B cell (primary cell): ENCODE data around the gene CHEK1. TPM values are rescaled to one million over a fixed set of nuclear protein-coding genes. Genes with fewer than 3 reads are reported as not detected.

Experiments used
- ATAC-seq: fragments of 200-7000 bp; cut with Tn5 transposase; one replicate; pipeline ENCODE4 v1.10.0; 2021; ENCODE audit warnings: low read depth, mild to moderate bottlenecking, moderate number of reproducible peaks, moderate library complexity
- CTCF ChIA-PET: fragments of 350-600 bp; sonication (Branson Sonifier 250); formaldehyde crosslinking; loops from one replicate; lab custom pipeline; 2021; ENCODE audit warnings: antibody characterized with exemption, inconsistent platforms; lab: Charles Lee
- POLR2A ChIA-PET: fragments of 350-600 bp; sonication (Branson Sonifier 250); formaldehyde crosslinking; loops from one replicate; lab custom pipeline; 2021; ENCODE audit warnings: antibody characterized with exemption; lab: Charles Lee
- DNase-seq: peaks from one replicate; pipeline ENCODE4 v3.0.0; 2013
- H2AFZ ChIP-seq: 2 replicates; pipeline ENCODE4 v1.6.1; 2012; ENCODE audit warnings: mild to moderate bottlenecking, low read depth, low read length; ENCODE audit not compliant: insufficient read depth, poor library complexity, severe bottlenecking
- H3K27ac ChIP-seq, 2 donors: 1 replicate in 1 of 2; 2 replicates in 1 of 2; pipeline ENCODE4 v1.5.1; 2012 to 2013; ENCODE audit warnings: low read length in 2 of 2, mild to moderate bottlenecking in 2 of 2, moderate library complexity in 1 of 2
- H3K27me3 ChIP-seq, 4 experiments: fragments of 200-600 bp in 1 of 4; sonication (generic) in 1 of 4; replicated peaks in 1 of 4; 1 replicate in 2 of 4; 2 replicates in 2 of 4; pipeline versions ENCODE4 v1.6.1 to v1.7.0; 2013 to 2016; ENCODE audit warnings: low read length in 3 of 4, mild to moderate bottlenecking in 2 of 4, mixed read lengths in 1 of 4, moderate library complexity in 1 of 4; ENCODE audit not compliant: insufficient read depth in 4 of 4, control insufficient read depth in 3 of 4; ENCODE audit errors: control extremely low read depth in 1 of 4
- H3K36me3 ChIP-seq, 2 experiments: replicated peaks in 1 of 2; 1 replicate in 1 of 2; 2 replicates in 1 of 2; pipeline versions ENCODE4 v1.6.1 to v1.7.1; 2013; ENCODE audit warnings: low read length in 1 of 2; ENCODE audit not compliant: insufficient read depth in 2 of 2, control insufficient read depth in 1 of 2; ENCODE audit errors: control extremely low read depth in 1 of 2, extremely low read depth in 1 of 2
- H3K4me1 ChIP-seq, 2 donors: fragments of 200-600 bp in 1 of 2; sonication (generic) in 1 of 2; 1 replicate in 1 of 2; 2 replicates in 1 of 2; pipeline versions ENCODE4 v1.5.1 to v1.6.1; 2013 to 2017; ENCODE audit warnings: low read length in 2 of 2; ENCODE audit not compliant: control insufficient read depth in 2 of 2, insufficient read depth in 2 of 2
- H3K4me2 ChIP-seq: replicated peaks from 2 replicates; pipeline ENCODE3; 2012; ENCODE audit warnings: mild to moderate bottlenecking, low read depth, low read length; ENCODE audit not compliant: poor library complexity, severe bottlenecking
- H3K4me3 ChIP-seq, 5 experiments: fragments of 200-600 bp in 1 of 5; sonication (generic) in 1 of 5; 1 replicate in 3 of 5; 2 replicates in 2 of 5; pipeline versions ENCODE4 v1.5.1 to v1.7.0; 2011 to 2016; ENCODE audit warnings: low read length in 4 of 5, mild to moderate bottlenecking in 4 of 5, low read depth in 2 of 5, control low read depth in 1 of 5, moderate library complexity in 1 of 5; ENCODE audit not compliant: insufficient read depth in 1 of 5; ENCODE audit errors: control extremely low read depth in 1 of 5, extremely low read depth in 1 of 5
- H3K79me2 ChIP-seq: fragments of 200-600 bp; sonication (generic); one replicate; pipeline ENCODE4 v1.6.0; 2016; ENCODE audit warnings: low read length; ENCODE audit not compliant: control insufficient read depth, insufficient read depth
- H3K9ac ChIP-seq: fragments of 200-600 bp; sonication (generic); 2 replicates; pipeline ENCODE4 v1.6.1; 2017; ENCODE audit warnings: mild to moderate bottlenecking, low read length, moderate library complexity
- H3K9me3 ChIP-seq, 3 donors: one replicate each; pipeline versions ENCODE4 v1.6.1 to v1.7.1; 2013; ENCODE audit warnings: low read length in 2 of 3; ENCODE audit not compliant: control insufficient read depth in 2 of 3, insufficient read depth in 1 of 3; ENCODE audit errors: control extremely low read depth in 1 of 3
- H4K20me1 ChIP-seq: 2 replicates; pipeline ENCODE4 v1.6.0; 2012; ENCODE audit warnings: mild to moderate bottlenecking, low read length; ENCODE audit not compliant: insufficient read depth, control insufficient read depth, poor library complexity, severe bottlenecking
- H3K27ac Mint-ChIP-seq: one replicate; pipeline ENCODE4 v1.8.0; 2021; ENCODE audit warnings: mixed read lengths
- H3K27me3 Mint-ChIP-seq: one replicate; pipeline ENCODE4 v1.8.0; 2021; ENCODE audit warnings: mixed read lengths
- H3K4me1 Mint-ChIP-seq: one replicate; pipeline ENCODE4 v1.8.0; 2021; ENCODE audit warnings: mixed read lengths
- H3K4me3 Mint-ChIP-seq: one replicate; pipeline ENCODE4 v1.8.0; 2021; ENCODE audit warnings: mixed read lengths
- H3K9me3 Mint-ChIP-seq: one replicate; pipeline ENCODE4 v1.8.0; 2022; ENCODE audit warnings: mixed read lengths; ENCODE audit not compliant: insufficient read depth
- CTCF ChIP-seq: fragments of 200-600 bp; IDR thresholded peaks from one replicate; pipeline ENCODE4 v1.8.0; 2022; ENCODE audit warnings: antibody characterized with exemption, mild to moderate bottlenecking
- EZH2 ChIP-seq: IDR thresholded peaks from 2 replicates; pipeline ENCODE4 v1.6.1; 2012; ENCODE audit warnings: borderline replicate concordance, low read depth, mild to moderate bottlenecking, moderate library complexity, low read length; ENCODE audit not compliant: insufficient read depth, poor library complexity, severe bottlenecking
- WGBS: methylation state at CpG from one replicate; pipeline ENCODE4 v1.1.5; 2013; ENCODE audit warnings: missing lambda C conversion rate; ENCODE audit not compliant: insufficient coverage; 5-methylcytosine and 5-hydroxymethylcytosine counted together
- intact Hi-C: fragments of 100-400 bp; cut with micrococcal nuclease; formaldehyde crosslinking; loops from one replicate; pipeline ENCODE4 v1.10.0; 2022
- polyA plus RNA-seq: library from polyadenylated mRNA; depleted of rRNA; stranded (reverse); fragments of >200 nt; gene quantifications from 2 replicates; pipeline ENCODE4 v1.2.3, GENCODE V29; 2012
- total RNA-seq, 2 donors: library from RNA; stranded (reverse); fragments of 120-200 nt in 1 of 2; gene quantifications; 1 replicate in 1 of 2; 2 replicates in 1 of 2; pipeline versions ENCODE4 v1.2.3 to v1.2.4, GENCODE V29; 2013 to 2022

CHEK1 gene
- total and polyA plus RNA-seq, 2 donors (not counting 1 experiment from before 2014, with no cell fraction given): 0.81 to 3.5 TPM

- no CpG with 5 or more reads among the region's 4 CpGs for WGBS
- no peak overlapping the region for H3K9ac ChIP-seq
- H3K79me2 ChIP-seq: no peaks in the 10 kb centered on the region
- DNase-seq: no peak
- no peak overlapping the region for H3K4me3 ChIP-seq
- H3K27me3 ChIP-seq: no peaks in the 10 kb centered on the region
- intact Hi-C loops: no loop called here
- H3K9me3 ChIP-seq: no peaks in the 10 kb centered on the region
- H3K4me2 ChIP-seq: no peak overlapping the region
- ChIA-PET POLR2A (no interaction called here), CTCF (no interaction called here)
- no peaks in the 10 kb centered on the region for H3K4me1 ChIP-seq
- no peak for TF ChIP-seq CTCF
- TF ChIP-seq EZH2: no peak
- H2AFZ ChIP-seq: no peak overlapping the region
- Mint-ChIP-seq H3K27me3 (no peaks in the 10 kb centered on the region), H3K9me3 (no peaks in the 10 kb centered on the region), H3K27ac (no peak overlapping the region), H3K4me1 (no peaks in the 10 kb centered on the region), H3K4me3 (no peak overlapping the region)
- ATAC-seq: no peak
- H4K20me1 ChIP-seq: no peaks in the 10 kb centered on the region
- H3K27ac ChIP-seq: no peak overlapping the region
- peaks cover 1 to 75% of the 10 kb centered on the region in 2 experiments for H3K36me3 ChIP-seq
Observed at GRCh38 chr11:125618383-125618782, 6.6 kb upstream of the CHEK1 start.

GRCh38 chr11:125621995-125622394, 3.0 kb upstream of the CHEK1 start:
- no peak for ATAC-seq

More at GRCh38 chr11:125621995-125622394, 3.0 kb upstream of the CHEK1 start:
- Mint-ChIP-seq H3K4me3 (no peak overlapping the region), H3K27ac (no peak overlapping the region), H3K9me3 (no peaks in the 10 kb centered on the region), H3K27me3 (no peaks in the 10 kb centered on the region), H3K4me1 (peaks cover 14% of the 10 kb centered on the region)
- peaks cover 1 to 44% of the 10 kb centered on the region in 2 experiments for H3K36me3 ChIP-seq
- no peak for DNase-seq
- no CpG with 5 or more reads among the region's 2 CpGs for WGBS
- intact Hi-C loops: no loop called here
- no peaks in the 10 kb centered on the region for H3K79me2 ChIP-seq
- no peak overlapping the region for H3K9ac ChIP-seq
- peaks cover 11 to 18% of the 10 kb centered on the region in 2 donors for H3K4me1 ChIP-seq
- no peaks in the 10 kb centered on the region for H3K9me3 ChIP-seq
- TF ChIP-seq EZH2 (no peak), CTCF (no peak)
- H3K4me3 ChIP-seq: no peak overlapping the region
- no peaks in the 10 kb centered on the region for H3K27me3 ChIP-seq
- ChIA-PET POLR2A (no interaction called here), CTCF (interaction anchor here (1.0 kb wide), 1 partner anchor 253 kb away, joined by 4 read pairs; no protein-coding TSS in a partner anchor)
- H2AFZ ChIP-seq: no peak overlapping the region
- H3K4me2 ChIP-seq: no peak overlapping the region
- no peak overlapping the region for H3K27ac ChIP-seq
- no peaks in the 10 kb centered on the region for H4K20me1 ChIP-seq
